ENCODE measurements around the gene MMUT. TPM values are rescaled to one million over a fixed set of nuclear protein-coding genes. Genes with fewer than 3 reads are reported as not detected.
"Not testable (repeated sequence)": the region's sequence is repeated elsewhere in the genome, so short reads cannot be mapped to it uniquely, and the experiment has no call there.

The MMUT gene
- total RNA-seq (2014; rRNA removed; shearing (Covaris generic)), result 13.6 and 13.9 TPM in 2 replicates

DNA sequence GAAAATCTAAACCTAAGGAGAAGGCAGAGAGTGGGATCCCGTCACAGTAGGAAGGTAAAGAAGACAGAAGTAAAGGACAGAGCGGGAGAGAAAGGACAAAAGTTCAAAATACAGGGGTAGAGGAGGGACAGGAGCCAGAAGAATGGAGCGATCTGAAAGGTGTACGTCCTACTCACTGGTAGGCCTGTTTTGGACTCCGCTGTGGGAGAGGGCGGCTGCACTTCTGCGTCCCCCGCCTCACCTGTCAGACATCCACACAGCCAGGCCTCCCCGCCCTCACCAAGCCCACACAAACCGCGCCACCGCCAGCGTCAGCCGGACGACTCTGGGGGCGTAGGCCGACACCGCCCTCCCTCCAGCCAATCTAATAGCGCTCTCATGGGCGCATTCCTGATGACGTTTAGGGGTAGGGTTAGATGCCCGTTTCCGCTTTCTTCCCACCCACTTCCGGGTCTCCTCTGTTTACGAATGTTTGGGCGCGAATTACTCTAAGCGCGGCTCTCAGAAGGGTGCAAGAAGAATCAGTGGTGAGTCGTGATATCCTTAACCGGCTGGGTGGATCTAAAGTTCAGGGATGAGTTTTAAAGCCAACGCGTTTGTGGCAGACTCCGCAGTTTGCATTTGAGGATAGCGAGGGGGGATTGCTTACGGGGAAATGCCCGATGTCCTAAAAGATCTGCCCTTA is at the start of gene MMUT, which contains the start of gene CENPQ:
Gene MMUT, minus strand, starts transcription at position 327 of the 685 bp plus-strand sequence. CDS start 3,787 bp downstream, outside the sequence.
Gene CENPQ, plus strand, starts transcription at position 444 of the 685 bp plus-strand sequence. CDS start 6,807 bp downstream, outside the sequence.
- peak; percentile 94 for DNase-seq (ENCODE audit: low read depth)

DNA sequence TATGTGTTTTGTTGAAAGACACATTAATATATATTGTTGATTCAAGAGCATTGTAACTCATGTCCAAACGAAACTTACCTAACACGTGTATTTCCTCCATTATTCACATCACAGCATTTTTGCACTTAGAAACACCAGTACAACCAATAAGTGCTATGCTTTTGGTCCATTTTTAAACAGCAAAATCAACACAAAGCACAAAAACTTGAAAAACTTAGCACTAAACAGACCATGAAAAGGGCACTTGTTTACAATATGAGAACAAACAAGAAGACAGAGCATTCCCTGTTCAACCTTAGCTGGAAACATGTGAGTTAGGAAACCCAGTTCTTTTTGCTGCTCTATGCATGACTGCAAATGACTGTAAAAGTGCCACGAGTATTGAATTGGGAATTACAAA is 46.3 kb upstream of the MMUT start:
- DNase-seq (ENCODE audit: low read depth), result no peak

DNA sequence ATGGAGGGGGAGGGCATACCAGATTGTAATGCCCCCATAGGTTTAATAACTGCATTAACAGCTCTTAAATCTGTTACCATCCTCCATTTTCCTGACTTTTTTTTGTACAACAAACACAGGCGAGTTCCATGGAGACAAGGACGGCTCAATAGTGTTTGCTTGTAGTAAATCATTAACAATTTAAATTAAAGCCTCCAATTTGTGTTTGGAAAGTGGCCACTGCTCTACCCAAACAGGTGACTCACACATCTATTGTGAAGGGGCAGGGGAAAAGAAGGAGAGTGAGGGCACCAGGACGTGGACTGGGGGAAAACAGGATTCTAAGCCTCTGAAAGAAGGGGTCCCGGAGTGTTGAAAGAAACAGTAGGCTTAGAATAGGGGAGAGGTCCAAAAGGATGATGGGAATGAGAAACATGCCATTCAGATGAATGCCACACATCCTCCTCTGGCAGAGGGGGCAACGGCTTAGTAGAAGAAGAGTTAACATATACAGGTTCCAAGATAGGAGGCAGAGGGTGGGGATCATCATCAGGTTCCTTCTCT is 43.6 kb upstream of the MMUT start:
- DNase-seq (ENCODE audit: low read depth), result no peak

DNA sequence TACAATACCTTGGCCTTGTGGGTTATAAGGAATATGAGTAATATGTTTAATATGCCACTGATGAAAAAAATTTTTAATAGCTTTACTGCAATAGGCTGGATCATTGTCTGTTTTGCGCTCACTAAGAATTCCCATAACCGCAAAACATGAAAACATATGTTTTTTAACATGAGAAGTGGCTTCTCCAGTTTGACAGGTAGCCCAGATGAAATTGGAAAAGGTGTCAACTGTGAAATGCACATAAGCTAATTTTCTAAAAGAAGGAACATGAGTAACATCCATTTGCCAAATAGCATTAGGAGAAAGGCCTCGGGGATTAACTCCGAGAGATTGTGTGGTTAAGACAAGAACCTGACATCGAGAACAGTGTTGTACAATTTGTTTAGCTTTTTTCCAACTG is 41.6 kb upstream of the MMUT start:
- DNase-seq (ENCODE audit: low read depth), result no peak

DNA sequence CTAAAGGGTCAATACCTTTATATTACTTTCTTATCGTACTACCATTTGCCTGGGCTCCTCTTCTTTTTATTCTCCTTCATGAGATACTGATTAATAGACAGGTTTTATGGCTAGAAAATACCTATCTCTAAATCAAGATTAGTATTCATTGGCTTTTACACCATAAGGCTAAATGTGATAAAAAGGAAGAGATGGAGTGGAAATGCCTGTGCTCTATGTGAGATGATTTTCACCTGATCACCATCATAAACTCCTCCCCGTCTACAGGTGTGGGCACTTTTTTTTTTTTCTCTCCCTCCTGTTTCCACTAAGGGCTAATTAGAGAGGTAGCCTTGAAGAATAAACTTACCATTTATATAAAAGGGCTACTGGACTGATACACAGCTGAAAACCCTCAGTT is 36.6 kb upstream of the MMUT start, which contains the start of gene GLYATL3:
Gene GLYATL3, plus strand, starts transcription at position 301 of the 400 bp plus-strand sequence. CDS start 12,068 bp downstream, outside the sequence.
- DNase-seq (ENCODE audit: low read depth), result no peak

GRCh38 chr6:49499126-49499525 is 36.1 kb upstream of the MMUT start:
- no peak for DNase-seq (ENCODE audit: low read depth)

DNA sequence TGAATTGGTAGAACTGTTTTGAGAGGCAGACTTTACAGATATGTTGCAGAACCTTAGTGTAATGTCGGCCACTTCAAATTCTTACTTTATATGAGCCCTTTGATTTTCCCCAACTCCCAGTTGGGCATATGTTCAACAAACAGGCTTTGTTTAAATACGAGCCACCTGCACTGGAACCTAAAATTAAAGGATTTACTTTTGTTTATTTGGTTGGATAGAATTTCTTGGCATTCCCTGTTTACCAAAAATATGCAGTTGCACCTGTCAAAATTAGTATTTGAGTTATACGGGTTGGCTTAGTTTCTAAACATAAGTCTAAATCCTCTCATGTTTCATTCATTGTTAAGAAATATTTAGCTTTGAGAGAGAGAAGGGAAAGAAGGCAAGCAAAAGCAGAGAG is 34.3 kb upstream of the MMUT start:
- DNase-seq (ENCODE audit: low read depth), result no peak

- no peak for DNase-seq (ENCODE audit: low read depth)
These were observed 27.6 kb upstream of the MMUT start for GRCh38 chr6:49490633-49491032.

GRCh38 chr6:49483380-49483779 is 20.3 kb upstream of the MMUT start:
- DNase-seq (ENCODE audit: low read depth), result not testable (repeated sequence)

DNA sequence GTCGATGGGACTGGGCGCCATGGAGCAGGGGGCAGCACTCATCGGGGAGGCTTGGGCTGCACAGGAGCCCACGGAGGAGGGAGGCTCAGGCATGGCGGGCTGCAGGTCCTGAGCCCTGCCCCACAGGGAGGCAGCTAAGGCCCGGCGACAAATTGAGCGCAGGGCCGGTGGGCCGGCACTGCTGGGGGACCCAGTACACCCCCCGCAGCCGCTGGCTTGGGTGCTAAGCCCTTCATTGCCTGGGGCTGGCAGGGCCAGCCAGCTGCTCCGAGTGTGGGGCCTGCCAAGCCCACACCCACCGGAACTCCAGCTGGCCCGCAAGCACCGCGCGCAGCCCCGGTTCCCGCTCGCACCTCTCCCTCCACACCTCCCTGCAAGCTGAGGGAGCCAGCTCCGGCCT is 18.8 kb upstream of the MMUT start:
- not testable (repeated sequence) for DNase-seq (ENCODE audit: low read depth)

DNA sequence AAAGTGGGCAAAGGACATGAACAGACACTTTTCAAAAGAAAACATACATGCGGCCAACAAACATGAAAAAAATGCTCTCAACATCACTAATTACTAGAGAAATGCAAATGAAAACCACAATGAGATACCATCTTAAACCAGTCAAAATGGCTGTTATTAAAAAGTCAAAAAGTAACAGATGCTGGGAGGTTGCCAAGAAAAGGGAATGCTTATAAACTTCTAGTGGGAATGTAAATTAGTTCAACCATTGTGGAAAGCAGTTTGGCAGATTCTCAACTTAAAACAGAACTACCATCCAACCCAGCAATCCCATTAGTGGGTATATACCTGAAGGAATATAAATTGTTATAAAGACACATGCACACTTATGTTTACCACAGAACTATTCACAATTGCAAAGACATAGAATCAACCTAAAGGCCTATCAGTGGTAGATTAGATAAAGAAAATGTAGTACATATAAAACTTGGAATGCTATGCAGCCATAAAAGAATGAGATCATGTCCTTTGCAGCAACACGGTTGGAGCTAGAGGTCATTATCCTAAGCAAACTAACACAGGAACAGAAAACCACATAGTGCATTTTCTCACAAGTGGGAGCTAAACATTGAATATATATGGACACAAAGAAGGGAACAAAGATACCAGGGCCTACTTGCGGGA is 16.4 kb upstream of the MMUT start:
- DNase-seq (ENCODE audit: low read depth), result no peak

DNA sequence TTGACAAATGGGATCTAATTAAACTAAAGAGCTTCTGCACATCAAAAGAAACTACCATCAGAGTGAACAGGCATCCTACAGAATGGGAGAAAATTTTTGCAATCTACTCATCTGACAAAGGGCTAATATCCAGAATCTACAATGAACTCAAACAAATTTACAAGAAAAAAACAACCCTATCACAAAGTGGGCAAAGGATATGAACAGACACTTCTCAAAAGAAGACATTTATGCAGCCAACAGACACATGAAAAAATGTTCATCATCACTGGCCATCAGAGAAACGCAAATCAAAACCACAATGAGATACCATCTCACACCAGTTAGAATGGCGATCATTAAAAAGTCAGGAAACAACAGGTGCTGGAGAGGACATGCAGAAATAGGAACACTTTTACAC is 13.5 kb upstream of the MMUT start:
- not testable (repeated sequence) for DNase-seq (ENCODE audit: low read depth)

DNA sequence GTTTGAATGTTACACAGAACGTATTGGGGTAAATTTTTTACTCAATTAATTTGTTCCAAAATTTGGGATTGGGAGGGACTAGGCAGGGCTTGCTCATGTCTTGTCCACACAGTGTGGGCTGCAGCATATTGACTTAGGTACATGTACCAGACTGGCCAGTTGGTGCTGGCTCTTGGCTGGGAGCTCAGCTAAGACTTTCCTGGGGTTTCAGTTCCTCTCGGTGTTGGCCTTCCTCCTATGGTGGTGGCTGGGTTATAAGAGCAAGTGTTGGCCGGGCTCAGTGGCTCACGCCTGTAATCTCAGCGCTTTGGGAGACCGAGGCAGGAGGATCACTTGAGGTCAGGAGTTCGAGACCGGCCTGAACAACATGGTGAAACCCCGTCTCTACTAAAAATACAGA is 5.0 kb upstream of the MMUT start:
- DNase-seq (ENCODE audit: low read depth), result no peak

DNA sequence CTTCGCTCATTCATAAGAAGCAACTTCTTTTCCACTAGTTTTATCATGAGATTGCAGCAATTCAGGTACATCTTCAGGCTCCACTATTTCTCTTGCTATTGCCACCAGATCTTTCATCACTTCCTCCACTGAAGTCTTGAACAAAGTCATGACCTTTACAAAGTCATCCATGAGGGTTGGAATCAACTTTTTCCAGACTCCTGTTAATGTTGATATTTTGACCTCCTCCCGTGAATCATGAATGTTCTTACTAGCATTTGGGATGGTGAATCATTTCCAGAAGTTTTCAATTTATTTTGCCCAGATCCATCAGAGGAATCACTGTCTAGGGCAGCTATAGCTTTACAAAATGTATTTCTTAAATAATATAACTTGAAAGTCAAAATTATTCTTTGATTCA is 1.6 kb upstream of the MMUT start:
- DNase-seq (ENCODE audit: low read depth), result no peak

- no peak for DNase-seq (ENCODE audit: low read depth)
These were observed 537 bp upstream of the MMUT start for GRCh38 chr6:49463612-49463967.

DNA sequence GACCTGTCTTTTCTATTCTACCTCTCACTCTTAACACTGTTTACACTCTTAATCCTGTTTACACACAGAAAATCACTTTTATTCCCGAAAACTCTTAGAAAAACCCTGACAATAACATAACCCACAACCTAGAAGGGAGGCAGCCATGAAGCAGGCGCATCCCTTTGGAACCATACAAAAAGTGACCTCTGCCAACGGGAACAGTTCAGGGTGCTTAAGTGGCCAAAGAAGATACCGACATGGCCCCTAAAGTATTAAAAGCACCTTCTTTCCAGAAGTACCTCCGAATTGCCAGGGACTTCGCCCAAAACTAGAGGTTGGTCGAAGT is 490 bp downstream of the MMUT start:
- peak; percentile 3 for DNase-seq (ENCODE audit: low read depth)

- peak; percentile 4 for DNase-seq (ENCODE audit: low read depth)
These were observed 982 bp downstream of the MMUT start for GRCh38 chr6:49462071-49462470.

DNA sequence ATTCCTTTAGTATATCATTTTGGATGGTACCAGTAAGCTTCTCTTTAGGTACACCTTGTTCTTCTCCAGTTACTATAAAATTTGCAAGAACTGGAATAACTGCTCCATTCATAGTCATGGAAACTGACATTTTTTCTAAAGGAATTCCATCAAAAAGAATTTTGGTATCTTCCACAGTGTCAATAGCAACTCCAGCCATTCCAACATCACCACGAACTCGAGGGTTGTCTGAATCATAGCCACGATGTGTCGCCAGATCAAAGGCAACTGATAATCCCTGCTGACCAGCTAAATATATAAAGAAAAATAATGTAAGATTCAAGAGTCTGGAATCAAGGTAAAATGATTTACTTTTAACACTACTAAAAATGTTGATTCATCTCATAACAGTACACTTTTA is 5.3 kb downstream of the MMUT start:
- peak; percentile 1 for DNase-seq (ENCODE audit: low read depth)

- no peak for DNase-seq (ENCODE audit: low read depth)
These were observed 8.0 kb downstream of the MMUT start for GRCh38 chr6:49454787-49455709.

- peak; percentile 2 for DNase-seq (ENCODE audit: low read depth)
These were observed 9.8 kb downstream of the MMUT start for GRCh38 chr6:49453221-49453620.

DNA sequence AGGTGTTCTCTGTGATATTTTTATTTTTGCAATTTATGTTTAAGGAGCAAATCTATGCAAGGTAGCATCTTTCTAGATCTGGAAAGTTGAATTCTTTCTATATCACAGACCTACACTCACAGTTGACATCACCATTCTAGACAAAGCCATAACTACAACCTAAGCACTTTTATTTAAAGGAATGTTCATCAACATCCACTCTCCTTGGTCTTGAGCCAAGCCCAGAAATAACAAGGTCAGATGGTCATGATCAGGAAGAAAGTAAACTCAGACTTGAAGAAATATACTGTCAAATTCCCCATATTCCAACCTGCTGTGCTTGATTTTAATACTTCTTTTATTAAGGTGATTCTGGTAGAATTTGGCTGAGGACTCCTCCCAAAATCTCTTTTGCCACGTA is 32.2 kb downstream of the MMUT start:
- DNase-seq (ENCODE audit: low read depth), result no peak

DNA sequence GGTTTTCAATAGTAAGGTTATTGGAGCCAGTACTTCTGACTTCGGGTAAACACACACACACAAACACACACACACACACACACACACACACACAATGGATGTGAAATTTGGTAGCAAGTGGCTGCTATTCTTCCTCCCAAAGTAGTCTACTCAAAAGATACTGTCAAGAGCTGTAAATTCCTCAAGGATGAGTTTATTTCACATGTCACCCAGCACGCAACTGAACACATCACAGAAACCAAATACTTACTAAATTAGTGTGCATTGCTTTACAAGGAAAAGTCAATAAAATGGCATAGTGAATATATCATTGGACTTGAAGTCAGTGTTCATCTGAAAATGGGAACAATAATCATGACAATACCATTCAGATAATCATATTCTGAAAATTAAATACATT is 32.9 kb downstream of the MMUT start:
- DNase-seq (ENCODE audit: low read depth), result peak; percentile 3

All from RPMI7951 (cell line).